Right lobe of liver (tissue), 4 donors: ENCODE data around the gene UBB.

Experiments used
- POLR2A ChIP-seq: fragments of 450-650 bp; IDR thresholded peaks from one replicate; pipeline ENCODE4 v1.6.1; 2017; ENCODE audit warnings: antibody characterized with exemption, mild to moderate bottlenecking
- TF ChIP-seq, protein P1 (sequence below), 4 donors: fragments of 200-600 bp in 3 of 4; fragments of 450-650 bp in 1 of 4; IDR thresholded peaks; one replicate each; pipeline versions ENCODE4 v1.5.1 to v1.8.0; 2016 to 2022; ENCODE audit warnings: antibody characterized with exemption in 4 of 4, mild to moderate bottlenecking in 2 of 4
- donor health status: DM: no; HTN: no; CAD: no.
- donor health status: DM: no; HTN: no; CAD: no.
- donor health status: DM: no; HTN: yes; CAD: no.

- TF ChIP-seq, protein P1, sequence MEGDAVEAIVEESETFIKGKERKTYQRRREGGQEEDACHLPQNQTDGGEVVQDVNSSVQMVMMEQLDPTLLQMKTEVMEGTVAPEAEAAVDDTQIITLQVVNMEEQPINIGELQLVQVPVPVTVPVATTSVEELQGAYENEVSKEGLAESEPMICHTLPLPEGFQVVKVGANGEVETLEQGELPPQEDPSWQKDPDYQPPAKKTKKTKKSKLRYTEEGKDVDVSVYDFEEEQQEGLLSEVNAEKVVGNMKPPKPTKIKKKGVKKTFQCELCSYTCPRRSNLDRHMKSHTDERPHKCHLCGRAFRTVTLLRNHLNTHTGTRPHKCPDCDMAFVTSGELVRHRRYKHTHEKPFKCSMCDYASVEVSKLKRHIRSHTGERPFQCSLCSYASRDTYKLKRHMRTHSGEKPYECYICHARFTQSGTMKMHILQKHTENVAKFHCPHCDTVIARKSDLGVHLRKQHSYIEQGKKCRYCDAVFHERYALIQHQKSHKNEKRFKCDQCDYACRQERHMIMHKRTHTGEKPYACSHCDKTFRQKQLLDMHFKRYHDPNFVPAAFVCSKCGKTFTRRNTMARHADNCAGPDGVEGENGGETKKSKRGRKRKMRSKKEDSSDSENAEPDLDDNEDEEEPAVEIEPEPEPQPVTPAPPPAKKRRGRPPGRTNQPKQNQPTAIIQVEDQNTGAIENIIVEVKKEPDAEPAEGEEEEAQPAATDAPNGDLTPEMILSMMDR (IDR thresholded peaks at IDR 0.05), result no peak
- TF ChIP-seq POLR2A, result no peak
Observed at GRCh38 chr17:16407911-16408588, 27.2 kb downstream of the UBB start.
